NCI-H1930 (cell line): ENCODE data around the gene PPP2R5C.

Experiments used
- DNase-seq, 2 experiments: peaks; one replicate each; lab custom pipeline; 2025; lab: John Stamatoyannopoulos, UW

Gene PPP2R5C

GRCh38 chr14:101814934-101815333, 53.4 kb downstream of the PPP2R5C start:
- DNase-seq, result no peak

- DNase-seq, result no peak
Observed at GRCh38 chr14:101815994-101816393, 54.5 kb downstream of the PPP2R5C start.

- DNase-seq, result no peak
Observed at GRCh38 chr14:101817501-101818001, 56.0 kb downstream of the PPP2R5C start.

- no peak for DNase-seq
Observed at GRCh38 chr14:101819251-101819990, 57.9 kb downstream of the PPP2R5C start.

GRCh38 chr14:101820283-101820798, 58.8 kb downstream of the PPP2R5C start:
- no peak for DNase-seq

- DNase-seq, result no peak
Observed at GRCh38 chr14:101821528-101821927, 60.0 kb downstream of the PPP2R5C start.

- no peak for DNase-seq
Observed at GRCh38 chr14:101823066-101823465, 61.6 kb downstream of the PPP2R5C start.

GRCh38 chr14:101823511-101824120, 62.1 kb downstream of the PPP2R5C start:
- DNase-seq, result no peak

GRCh38 chr14:101824339-101824727, 62.8 kb downstream of the PPP2R5C start:
- no peak for DNase-seq

GRCh38 chr14:101825797-101826196, 64.3 kb downstream of the PPP2R5C start:
- DNase-seq, result no peak

GRCh38 chr14:101826351-101826750, 64.8 kb downstream of the PPP2R5C start:
- no peak for DNase-seq

- DNase-seq, result no peak
Observed at GRCh38 chr14:101827286-101827685, 65.8 kb downstream of the PPP2R5C start.

GRCh38 chr14:101828046-101828445, 66.5 kb downstream of the PPP2R5C start:
- no peak for DNase-seq

GRCh38 chr14:101830271-101830670, 68.8 kb downstream of the PPP2R5C start:
- no peak for DNase-seq

- DNase-seq, result no peak
Observed at GRCh38 chr14:101833045-101833444, 71.5 kb downstream of the PPP2R5C start.

- no peak for DNase-seq
Observed at GRCh38 chr14:101834397-101834796, 72.9 kb downstream of the PPP2R5C start.

- no peak for DNase-seq
Observed at GRCh38 chr14:101834800-101835547, 73.5 kb downstream of the PPP2R5C start.

- DNase-seq, result no peak
Observed at GRCh38 chr14:101835566-101835965, 74.1 kb downstream of the PPP2R5C start.

GRCh38 chr14:101836135-101836534, 74.6 kb downstream of the PPP2R5C start:
- no peak for DNase-seq

GRCh38 chr14:101838476-101838875, 77.0 kb downstream of the PPP2R5C start:
- no peak for DNase-seq

- DNase-seq, result no peak
Observed at GRCh38 chr14:101839236-101839635, 77.7 kb downstream of the PPP2R5C start.

GRCh38 chr14:101839661-101840060, 78.2 kb downstream of the PPP2R5C start:
- no peak for DNase-seq
